ENCODE measurements around the gene BTBD3.

DNA sequence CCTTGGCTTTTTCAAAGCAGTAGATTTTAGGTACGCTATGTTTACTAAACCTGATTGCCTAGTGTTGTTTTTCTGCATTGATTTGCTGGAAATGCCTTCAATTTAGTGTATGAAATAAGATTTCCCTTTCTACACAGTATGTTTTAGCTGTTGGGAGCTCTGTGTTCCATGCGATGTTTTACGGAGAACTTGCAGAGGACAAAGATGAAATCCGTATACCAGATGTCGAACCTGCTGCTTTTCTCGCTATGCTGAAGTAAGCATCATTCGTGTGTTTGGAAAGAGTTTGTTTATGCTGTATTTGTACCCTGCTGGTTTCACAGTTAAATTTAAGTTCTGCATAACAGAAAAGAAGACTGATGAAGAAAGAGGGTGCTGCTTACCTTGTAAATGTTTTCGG is 1.9 kb downstream of the BTBD3 start:
- TF ChIP-seq, protein P1, sequence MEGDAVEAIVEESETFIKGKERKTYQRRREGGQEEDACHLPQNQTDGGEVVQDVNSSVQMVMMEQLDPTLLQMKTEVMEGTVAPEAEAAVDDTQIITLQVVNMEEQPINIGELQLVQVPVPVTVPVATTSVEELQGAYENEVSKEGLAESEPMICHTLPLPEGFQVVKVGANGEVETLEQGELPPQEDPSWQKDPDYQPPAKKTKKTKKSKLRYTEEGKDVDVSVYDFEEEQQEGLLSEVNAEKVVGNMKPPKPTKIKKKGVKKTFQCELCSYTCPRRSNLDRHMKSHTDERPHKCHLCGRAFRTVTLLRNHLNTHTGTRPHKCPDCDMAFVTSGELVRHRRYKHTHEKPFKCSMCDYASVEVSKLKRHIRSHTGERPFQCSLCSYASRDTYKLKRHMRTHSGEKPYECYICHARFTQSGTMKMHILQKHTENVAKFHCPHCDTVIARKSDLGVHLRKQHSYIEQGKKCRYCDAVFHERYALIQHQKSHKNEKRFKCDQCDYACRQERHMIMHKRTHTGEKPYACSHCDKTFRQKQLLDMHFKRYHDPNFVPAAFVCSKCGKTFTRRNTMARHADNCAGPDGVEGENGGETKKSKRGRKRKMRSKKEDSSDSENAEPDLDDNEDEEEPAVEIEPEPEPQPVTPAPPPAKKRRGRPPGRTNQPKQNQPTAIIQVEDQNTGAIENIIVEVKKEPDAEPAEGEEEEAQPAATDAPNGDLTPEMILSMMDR (IDR thresholded peaks at IDR 0.05; ENCODE audit: poor library complexity), result no peak
- TF ChIP-seq EZH2phosphoT487 (IDR thresholded peaks at IDR 0.05; ENCODE audit: low read depth, severe bottlenecking, unreplicated experiment), result no peak
- no peak for TF ChIP-seq EZH2 (IDR thresholded peaks at IDR 0.05; ENCODE audit: borderline replicate concordance)

Measured in hepatocyte (in vitro differentiated cells).